ENCODE results near the gene URI1. TPM values are rescaled to one million over a fixed set of nuclear protein-coding genes. Genes with fewer than 3 reads are reported as not detected.

The URI1 gene
- total RNA-seq, 1 donor from 2014 or later, result 58.4 TPM

- no peak overlapping the region for H3K27ac Mint-ChIP-seq
- H3K27me3 Mint-ChIP-seq, result no peaks in the 10 kb centered on the region
- H3K4me1 Mint-ChIP-seq (ENCODE audit: low read depth), result peaks cover 16% of the 10 kb centered on the region
- H3K36me3 Mint-ChIP-seq (ENCODE audit: insufficient read depth), result peaks cover 45% of the 10 kb centered on the region
- no peak for DNase-seq (ENCODE audit: low spot score, unreplicated experiment)
- no peak overlapping the region for H3K4me3 Mint-ChIP-seq (ENCODE audit: low read depth)
- no peak for TF ChIP-seq CTCF (IDR thresholded peaks at IDR 0.05; ENCODE audit: unreplicated experiment)
- peaks cover 29% of the 10 kb centered on the region for H3K9me3 Mint-ChIP-seq (ENCODE audit: low read depth)
These were observed 58.8 kb downstream of the URI1 start for GRCh38 chr19:30000862-30001261.

- H3K9me3 Mint-ChIP-seq (ENCODE audit: low read depth), result peaks cover 26% of the 10 kb centered on the region
- DNase-seq (ENCODE audit: low spot score, unreplicated experiment), result no peak
- H3K27ac Mint-ChIP-seq, result peak overlapping the region; percentile 67
- H3K4me3 Mint-ChIP-seq (ENCODE audit: low read depth), result no peak overlapping the region
- no peak for TF ChIP-seq CTCF (IDR thresholded peaks at IDR 0.05; ENCODE audit: unreplicated experiment)
- peaks cover 42% of the 10 kb centered on the region for H3K36me3 Mint-ChIP-seq (ENCODE audit: insufficient read depth)
- peaks cover 16% of the 10 kb centered on the region for H3K4me1 Mint-ChIP-seq (ENCODE audit: low read depth)
- H3K27me3 Mint-ChIP-seq, result no peaks in the 10 kb centered on the region
These were observed 59.3 kb downstream of the URI1 start for GRCh38 chr19:30001301-30001700.

- Mint-ChIP-seq H3K9me3 (ENCODE audit: low read depth) (peaks cover 21% of the 10 kb centered on the region), H3K36me3 (ENCODE audit: insufficient read depth) (peaks cover 37% of the 10 kb centered on the region), H3K27me3 (no peaks in the 10 kb centered on the region), H3K27ac (peak overlapping the region; percentile 67), H3K4me3 (ENCODE audit: low read depth) (no peak overlapping the region), H3K4me1 (ENCODE audit: low read depth) (peaks cover 16% of the 10 kb centered on the region)
- no peak for DNase-seq (ENCODE audit: low spot score, unreplicated experiment)
- TF ChIP-seq CTCF (IDR thresholded peaks at IDR 0.05; ENCODE audit: unreplicated experiment), result peak; percentile 31
These were observed 59.8 kb downstream of the URI1 start for GRCh38 chr19:30001791-30002190.

GRCh38 chr19:30003866-30004265 lies 61.8 kb downstream of the URI1 start:
- TF ChIP-seq CTCF (IDR thresholded peaks at IDR 0.05; ENCODE audit: unreplicated experiment), result no peak
- H3K36me3 Mint-ChIP-seq (ENCODE audit: insufficient read depth), result peaks cover 27% of the 10 kb centered on the region
- peaks cover 17% of the 10 kb centered on the region for H3K9me3 Mint-ChIP-seq (ENCODE audit: low read depth)
- no peak for DNase-seq (ENCODE audit: low spot score, unreplicated experiment)
- no peak overlapping the region for H3K27ac Mint-ChIP-seq
- H3K4me3 Mint-ChIP-seq (ENCODE audit: low read depth), result no peak overlapping the region
- peaks cover 16% of the 10 kb centered on the region for H3K4me1 Mint-ChIP-seq (ENCODE audit: low read depth)
- H3K27me3 Mint-ChIP-seq, result no peaks in the 10 kb centered on the region

GRCh38 chr19:30004403-30004802 lies 62.4 kb downstream of the URI1 start:
- no peak overlapping the region for H3K27ac Mint-ChIP-seq

More at GRCh38 chr19:30004403-30004802, 62.4 kb downstream of the URI1 start:
- Mint-ChIP-seq H3K4me1 (ENCODE audit: low read depth) (peaks cover 16% of the 10 kb centered on the region), H3K36me3 (ENCODE audit: insufficient read depth) (peaks cover 31% of the 10 kb centered on the region), H3K9me3 (ENCODE audit: low read depth) (peaks cover 17% of the 10 kb centered on the region), H3K27me3 (no peaks in the 10 kb centered on the region), H3K4me3 (ENCODE audit: low read depth) (no peak overlapping the region)
- DNase-seq (ENCODE audit: low spot score, unreplicated experiment), result no peak
- TF ChIP-seq CTCF (IDR thresholded peaks at IDR 0.05; ENCODE audit: unreplicated experiment), result no peak
